Neural crest cell (in vitro differentiated cells): ENCODE measurements around the gene SWAP70. TPM values are rescaled to one million over a fixed set of nuclear protein-coding genes. Genes with fewer than 3 reads are reported as not detected.

ENCODE experiments used
- DNase-seq: peaks from one replicate; pipeline ENCODE4 v3.0.0; 2021; ENCODE audit warnings: low read depth, mixed read lengths, low spot score
- H3K27ac Mint-ChIP-seq: one replicate; pipeline ENCODE4 v1.8.0; 2021; ENCODE audit warnings: mild to moderate bottlenecking, mixed read lengths; ENCODE audit not compliant: unreplicated experiment
- H3K27me3 Mint-ChIP-seq: 2 replicates; pipeline ENCODE4 v1.8.0; 2021; ENCODE audit warnings: low read depth, mild to moderate bottlenecking, mixed read lengths
- H3K36me3 Mint-ChIP-seq: 2 replicates; pipeline ENCODE4 v1.8.0; 2021; ENCODE audit warnings: low read depth, mild to moderate bottlenecking, mixed read lengths
- H3K4me1 Mint-ChIP-seq: 2 replicates; pipeline ENCODE4 v1.8.0; 2021; ENCODE audit warnings: mixed read lengths
- H3K4me3 Mint-ChIP-seq: one replicate; pipeline ENCODE4 v1.8.0; 2021; ENCODE audit warnings: mild to moderate bottlenecking, mixed read lengths
- H3K9me3 Mint-ChIP-seq: 2 replicates; pipeline ENCODE4 v1.8.0; 2021; ENCODE audit warnings: mixed read lengths
- CTCF ChIP-seq: fragments of 200-600 bp; sonication (generic); conservative IDR thresholded peaks from 2 replicates; pipeline ENCODE4 v1.5.0; 2021; ENCODE audit warnings: antibody characterized with exemption, mild to moderate bottlenecking
- total RNA-seq: library from RNA; stranded (reverse); gene quantifications from 2 replicates; pipeline ENCODE4 v1.2.1, GENCODE V29; 2021

The SWAP70 gene
- total RNA-seq, 1 donor from 2014 or later = 18.1 TPM

- Mint-ChIP-seq H3K27me3 (no peaks in the 10 kb centered on the region), H3K9me3 (no peaks in the 10 kb centered on the region), H3K27ac (no peak overlapping the region), H3K4me1 (peaks cover 6% of the 10 kb centered on the region), H3K36me3 (peaks cover 8% of the 10 kb centered on the region), H3K4me3 (no peak overlapping the region)
- TF ChIP-seq CTCF = no peak
- no peak for DNase-seq
These were observed 138.5 kb downstream of the SWAP70 start for GRCh38 chr11:9802291-9802861.

Other genes with a start within 250 kb of the SWAP70 start
- gene ZNF143, start 203.1 kb upstream of the SWAP70 start, total RNA-seq = 35.0 and 39.1 TPM in 2 replicates
- 66.6 and 71.8 TPM in 2 replicates for gene WEE1, start 90.4 kb upstream of the SWAP70 start, total RNA-seq